Muscle of arm (tissue), 12 donors: ENCODE measurements around the gene TWIST2. TPM values are rescaled to one million over a fixed set of nuclear protein-coding genes. Genes with fewer than 3 reads are reported as not detected.

Experiments
- DNase-seq: peaks from one replicate; pipeline ENCODE4 v3.0.0-alpha.2; 2013
- polyA plus RNA-seq, 12 donors: library from polyadenylated mRNA; unstranded; fragments of 120-200 nt; gene quantifications; one replicate each; pipeline ENCODE4 v1.2.1, GENCODE V29; 2013; ENCODE audit not compliant: insufficient read length in 12 of 12

The TWIST2 gene
- polyA plus RNA-seq, 12 donors, result 3.0 to 140 (median 5.9) TPM; not detected in 2

DNA sequence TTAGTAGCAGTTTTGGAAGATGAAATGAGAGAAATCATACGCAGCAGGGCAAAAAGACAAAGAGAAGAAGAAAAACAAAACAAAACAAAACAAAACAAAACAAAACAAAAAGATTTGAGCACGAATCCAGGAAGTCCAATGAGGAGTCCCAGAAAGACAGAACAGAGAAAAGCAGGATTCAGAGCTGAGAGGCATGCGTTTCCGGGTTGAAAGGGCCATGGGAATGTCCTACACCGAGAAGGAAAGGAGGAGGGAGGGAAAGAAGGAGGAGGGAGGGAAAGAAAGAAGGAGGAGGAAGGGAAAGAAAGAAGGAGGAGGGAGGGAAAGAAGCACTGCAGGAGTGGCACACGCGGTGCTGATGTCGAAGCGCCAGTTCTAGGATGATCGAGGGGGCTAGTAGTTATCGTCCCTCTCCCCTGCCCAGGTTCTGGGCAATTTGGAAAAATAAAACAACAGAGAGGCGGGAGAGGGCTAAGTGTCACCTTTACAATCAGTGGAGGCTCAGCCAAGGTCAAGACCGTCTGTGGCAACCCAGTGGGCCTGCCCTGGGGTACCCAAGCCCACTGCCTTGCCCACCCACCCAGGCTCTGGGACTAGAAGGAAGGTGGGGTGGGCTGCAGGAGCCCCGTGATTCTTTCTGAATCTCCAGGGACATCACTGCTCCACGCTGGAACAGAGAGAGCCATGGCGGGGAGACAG, 68.4 kb downstream of the TWIST2 start:
- DNase-seq, result no peak

DNA sequence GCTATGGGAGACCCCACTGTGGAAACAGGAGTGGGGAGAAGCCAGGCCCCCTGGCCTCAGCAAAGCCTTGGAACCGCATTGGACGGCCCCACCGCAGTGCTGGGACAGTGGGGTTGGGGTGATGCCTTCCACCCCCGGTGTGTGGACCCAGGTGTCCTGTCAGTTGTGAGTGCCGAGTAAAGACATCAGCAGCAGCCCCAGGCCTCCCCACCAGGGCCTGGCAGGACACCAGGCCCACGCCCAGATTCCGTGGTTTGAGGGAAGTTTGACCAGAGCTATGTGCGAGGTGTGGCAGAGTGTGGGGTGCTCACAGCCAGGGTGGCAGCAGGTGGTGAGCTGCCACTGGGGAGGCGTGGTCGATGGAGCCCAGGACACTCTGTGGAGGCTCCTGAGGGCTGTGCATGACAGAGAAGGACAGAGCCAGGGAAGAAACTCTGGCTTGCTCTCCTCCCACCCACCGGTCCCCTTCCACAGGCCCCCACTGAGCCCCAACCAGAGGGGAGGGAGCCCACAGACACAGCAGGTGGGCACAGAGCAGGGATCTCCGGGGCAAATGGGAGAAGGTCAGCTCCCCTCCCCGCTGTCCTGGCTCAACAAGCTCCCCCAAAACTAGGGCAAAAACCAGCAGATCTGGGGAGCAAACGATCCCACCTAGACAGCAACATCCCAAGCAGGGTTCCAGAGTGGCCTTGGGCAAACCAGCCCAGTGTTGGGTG, 69.1 kb downstream of the TWIST2 start:
- DNase-seq, result no peak

GRCh38 chr2:238919307-238919706, 71.4 kb downstream of the TWIST2 start:
- DNase-seq, result no peak

DNA sequence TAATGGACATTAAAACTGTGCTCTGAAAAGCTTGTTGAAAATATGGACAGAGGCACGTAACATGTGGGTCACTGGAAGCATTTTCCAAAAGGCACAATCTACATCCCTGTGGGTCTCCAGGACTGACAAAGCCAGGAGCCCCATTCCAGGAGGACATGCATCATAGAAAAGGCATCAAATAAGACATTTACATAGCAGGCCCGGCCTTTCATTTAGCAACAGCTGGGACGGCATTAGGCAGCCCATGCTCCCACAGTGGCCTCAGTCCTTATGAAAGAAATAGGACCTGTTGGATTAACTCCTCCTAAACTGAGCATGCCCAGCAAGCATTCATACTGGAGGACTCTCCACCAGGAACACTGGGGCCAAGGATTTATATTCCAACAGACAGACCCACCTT, 72.2 kb downstream of the TWIST2 start:
- no peak for DNase-seq

- DNase-seq, result no peak
Observed at GRCh38 chr2:238920601-238921001, 72.7 kb downstream of the TWIST2 start.

GRCh38 chr2:238921259-238921658, 73.4 kb downstream of the TWIST2 start:
- DNase-seq, result no peak

DNA sequence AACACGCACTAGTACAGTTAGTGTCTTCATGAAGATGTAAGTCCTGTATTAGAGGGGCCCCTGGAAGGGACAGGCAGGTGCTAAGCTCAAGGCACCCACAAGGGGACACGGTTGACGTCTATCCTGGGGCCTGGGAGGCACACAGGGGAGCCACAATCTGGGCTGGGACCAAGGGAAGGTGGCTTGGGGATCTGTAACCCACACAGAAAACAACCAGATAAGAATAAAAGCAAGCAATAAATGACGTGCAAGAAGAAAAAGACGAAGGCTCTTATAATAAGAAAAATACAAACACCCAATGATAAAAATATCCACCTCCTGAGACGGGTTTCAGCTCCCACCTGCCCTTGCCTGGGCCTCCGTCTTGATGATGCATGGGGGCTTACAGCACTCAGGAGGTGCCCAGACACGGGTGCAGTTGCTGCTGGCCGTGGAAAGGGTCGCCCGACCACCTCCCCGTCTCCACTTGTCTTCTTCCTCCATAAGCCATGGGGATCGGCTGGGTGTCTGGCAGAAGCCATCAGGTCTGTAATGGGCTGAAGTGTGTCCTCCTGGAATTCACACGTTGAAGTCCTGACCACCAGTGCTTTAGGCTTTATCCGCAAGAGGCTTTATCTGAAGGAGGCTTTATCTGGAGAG, 73.9 kb downstream of the TWIST2 start:
- no peak for DNase-seq

DNA sequence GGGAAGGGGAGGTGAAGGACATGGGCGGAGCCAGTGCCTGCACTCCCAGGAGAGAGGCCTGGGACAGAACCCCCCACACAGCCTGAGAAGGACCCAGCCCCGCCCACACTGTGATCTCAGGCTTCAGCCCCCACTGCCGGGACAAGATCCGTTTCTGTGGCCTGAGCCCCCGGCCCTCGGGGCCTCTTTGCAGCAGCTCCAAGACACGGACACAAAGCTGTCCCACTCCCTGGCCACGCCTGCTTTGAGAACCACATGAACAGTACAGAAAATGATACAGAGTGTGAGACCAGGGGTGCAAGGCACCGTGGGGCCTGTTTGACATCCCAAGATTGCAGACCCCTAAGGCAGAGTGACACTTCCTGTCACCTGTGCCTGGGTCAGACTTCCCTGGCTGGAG, 74.5 kb downstream of the TWIST2 start:
- DNase-seq, result no peak

GRCh38 chr2:238924032-238924431, 76.1 kb downstream of the TWIST2 start:
- no peak for DNase-seq

- no peak for DNase-seq
Observed at GRCh38 chr2:238924796-238925195, 76.9 kb downstream of the TWIST2 start.

DNA sequence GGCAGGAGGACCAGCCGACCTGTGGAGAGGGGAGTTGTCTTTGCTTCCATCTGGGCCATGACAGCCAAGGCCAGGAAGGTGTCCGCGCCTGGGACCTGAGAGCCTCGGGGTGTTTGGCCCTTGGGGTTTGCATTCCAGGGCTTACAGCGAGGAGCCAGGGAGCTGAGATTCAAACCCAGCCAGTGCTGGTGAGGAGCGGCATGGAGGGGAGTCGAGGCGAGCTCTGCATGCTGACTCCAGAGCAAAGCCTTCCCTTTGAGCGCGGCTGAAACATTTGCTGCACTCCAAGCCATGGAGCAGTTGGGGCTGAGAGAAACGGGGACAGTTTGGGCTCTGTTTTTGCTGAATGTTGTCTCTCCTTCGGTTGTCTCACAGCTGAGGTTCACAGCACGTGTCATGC, 77.4 kb downstream of the TWIST2 start:
- no peak for DNase-seq

DNA sequence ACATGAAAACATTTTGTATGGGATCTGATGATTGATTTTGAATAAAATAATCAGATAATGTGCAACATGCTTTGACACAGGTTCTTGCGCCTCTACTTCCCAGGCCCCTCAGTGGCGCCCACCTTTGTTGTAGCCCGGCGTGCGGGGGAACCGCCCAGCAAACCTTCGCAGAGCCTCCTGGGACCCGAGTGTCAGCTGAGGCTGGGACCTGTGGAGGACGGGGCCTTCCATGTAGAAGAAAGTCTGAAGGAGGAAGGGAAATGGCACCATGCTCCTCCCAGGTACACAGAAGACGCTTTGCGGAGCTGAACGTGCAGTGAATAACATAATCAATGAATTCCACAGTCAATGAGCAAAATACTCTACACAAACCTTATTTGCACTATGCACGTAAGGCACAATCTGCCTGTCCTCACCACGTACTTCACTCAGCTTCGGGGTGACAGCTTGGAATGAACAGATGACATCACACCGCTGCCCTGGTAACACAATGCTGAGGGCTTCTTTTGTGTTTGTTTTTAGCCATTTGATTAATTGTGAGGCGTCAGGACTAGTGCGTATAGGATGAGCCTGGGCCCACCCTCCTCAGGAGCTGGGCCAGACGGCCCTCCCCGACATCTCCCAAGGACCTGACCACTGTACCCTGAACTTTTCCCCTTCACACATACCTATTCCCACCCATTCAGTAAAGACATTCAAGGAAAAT, 78.1 kb downstream of the TWIST2 start:
- no peak for DNase-seq

- DNase-seq, result no peak
Observed at GRCh38 chr2:238926761-238927611, 79.1 kb downstream of the TWIST2 start.

DNA sequence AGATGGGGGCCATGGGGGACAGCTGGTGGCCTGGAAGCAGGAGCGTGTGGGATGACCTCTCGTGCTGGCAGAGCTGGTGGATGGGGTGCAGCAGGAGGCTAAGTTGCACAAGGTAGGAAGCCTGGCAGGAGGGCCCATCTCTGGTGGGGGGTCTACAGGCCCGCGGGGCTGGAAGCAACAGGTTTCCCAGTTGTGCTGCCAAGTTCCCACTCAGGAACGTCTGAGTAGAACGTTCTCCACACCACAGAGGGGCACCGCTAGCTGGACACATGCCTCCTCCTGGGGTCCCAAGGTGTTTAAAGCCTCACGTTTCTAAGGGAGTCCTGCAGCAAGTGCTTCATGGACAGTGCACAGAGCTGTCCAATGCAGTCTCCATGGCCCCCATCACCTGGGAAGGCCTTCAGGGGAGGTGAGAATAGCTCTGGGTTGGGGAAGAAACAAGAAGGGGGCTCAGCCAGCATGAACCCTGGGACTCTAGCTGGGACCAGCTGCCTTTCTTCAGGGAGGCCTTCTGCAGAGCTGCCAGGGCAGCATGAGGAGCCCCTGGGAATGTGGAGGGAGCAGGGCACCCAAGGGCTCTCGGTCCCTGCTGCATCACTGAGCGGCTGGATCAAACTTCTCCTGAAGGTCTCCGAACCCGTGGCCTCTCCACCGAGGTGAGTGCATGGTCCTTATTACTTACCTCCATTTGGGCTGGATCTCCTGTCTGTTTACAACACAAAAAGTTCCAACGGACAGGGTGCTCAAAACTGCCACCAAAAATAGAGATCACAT, 80.0 kb downstream of the TWIST2 start:
- DNase-seq, result no peak

DNA sequence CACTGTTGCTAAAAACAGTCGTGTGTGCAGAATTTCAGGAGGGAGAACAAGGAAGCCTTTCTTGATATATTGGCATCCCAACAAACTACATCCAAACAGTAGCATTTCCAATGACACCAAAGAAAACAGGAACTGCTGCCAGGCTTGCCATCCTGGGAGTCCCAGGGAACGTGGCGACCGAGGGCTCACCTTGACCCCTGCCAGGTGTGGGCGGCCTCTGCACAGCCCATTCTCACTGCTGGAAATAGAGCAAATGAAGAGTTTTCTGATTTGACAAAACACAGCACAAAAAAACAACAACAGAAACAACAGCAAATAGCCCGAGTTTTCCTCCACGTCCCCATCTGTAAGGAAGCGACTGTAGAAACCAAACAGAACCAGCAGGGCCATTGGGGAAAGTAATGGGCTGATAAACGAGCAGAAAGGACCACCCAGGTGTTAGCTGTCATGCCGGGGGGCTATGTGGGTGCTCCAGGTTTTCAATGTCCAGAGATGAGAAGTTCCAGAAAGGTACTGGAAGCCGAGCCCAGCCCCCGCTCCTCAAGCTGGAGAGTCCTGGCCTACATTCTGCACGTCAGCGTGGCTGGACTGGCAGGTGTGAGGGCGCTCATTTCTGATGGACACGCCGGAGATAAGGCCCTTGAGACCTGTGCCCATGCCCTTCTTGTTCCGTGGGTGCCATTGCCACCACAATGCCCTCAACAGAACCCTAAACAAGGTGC, 80.8 kb downstream of the TWIST2 start:
- no peak for DNase-seq

GRCh38 chr2:238929242-238930081, 81.6 kb downstream of the TWIST2 start:
- DNase-seq, result no peak

DNA sequence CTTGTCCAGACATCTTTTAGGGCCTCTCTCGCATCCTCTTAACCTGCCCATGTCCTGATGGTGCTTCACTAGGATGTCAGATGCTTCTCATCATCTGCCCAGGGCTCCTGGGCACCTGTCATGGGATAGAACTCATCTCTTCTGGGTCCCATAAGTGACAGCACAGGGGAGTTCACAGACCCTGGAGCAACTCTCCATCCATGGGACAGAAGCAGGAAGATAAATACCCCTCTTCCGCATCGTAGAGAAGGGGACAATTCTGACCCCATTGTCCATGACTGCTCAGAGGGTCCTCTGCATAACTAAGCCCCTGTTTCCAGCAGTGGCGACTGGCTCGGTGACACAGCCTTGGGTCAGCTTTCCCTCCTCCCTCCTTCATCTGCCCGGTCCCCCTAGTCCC, 82.3 kb downstream of the TWIST2 start:
- DNase-seq, result no peak

DNA sequence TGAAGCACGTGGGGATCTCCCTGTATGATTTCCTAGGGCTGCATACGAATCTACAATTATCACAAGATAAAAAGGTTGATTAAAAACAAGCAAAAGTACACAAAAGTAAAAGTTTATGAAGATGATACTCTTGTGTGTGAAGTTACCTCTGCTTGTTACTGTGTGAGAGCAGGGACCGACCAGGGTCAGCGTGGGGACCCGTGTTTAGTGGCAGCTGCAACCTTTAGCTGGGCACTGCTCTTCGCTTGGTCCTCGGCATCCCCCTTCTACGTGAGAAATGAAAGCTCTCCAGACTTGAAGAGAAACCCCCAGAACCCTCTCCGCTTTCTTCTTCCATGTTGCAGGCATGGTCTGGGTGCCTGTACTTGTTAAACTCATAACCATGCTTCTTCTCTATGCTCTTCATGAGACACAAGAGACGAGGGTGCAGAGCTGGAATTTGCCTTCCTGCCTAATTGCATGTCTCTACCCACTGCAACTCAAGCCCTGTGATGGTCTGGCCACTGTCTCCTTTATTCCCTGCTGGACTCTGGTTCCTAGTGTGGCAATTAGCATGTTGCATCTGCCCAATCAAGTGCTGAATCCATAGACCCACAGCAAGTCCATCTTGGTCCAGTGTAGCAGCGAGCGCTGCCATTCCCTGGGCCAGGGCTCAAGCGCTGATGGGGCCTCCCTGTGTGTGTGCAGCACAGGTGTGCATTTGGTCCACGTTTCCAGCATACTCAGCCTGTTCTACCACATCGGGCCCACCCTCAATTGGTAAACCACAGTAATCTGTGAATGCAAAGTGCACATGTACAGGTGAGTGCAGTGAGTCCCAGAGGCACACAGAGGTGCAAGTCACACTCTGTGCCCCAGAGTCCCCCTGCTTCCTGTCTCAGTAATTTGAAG, 88.5 kb downstream of the TWIST2 start:
- no peak for DNase-seq
